Neural cell (in vitro differentiated cells): ENCODE results near the gene SLAMF9. TPM values are rescaled to one million over a fixed set of nuclear protein-coding genes. Genes with fewer than 3 reads are reported as not detected.

ENCODE experiments used
- H2AFZ ChIP-seq: fragments of 200-600, 300-800 bp; sonication (generic), shearing (Covaris generic); 2 replicates; pipeline ENCODE4 v1.6.0; 2014; ENCODE audit warnings: low read depth, mild to moderate bottlenecking, antibody characterized with exemption, low read length, moderate library complexity
- H3F3A ChIP-seq: fragments of 200-600 bp; shearing (Covaris generic); 2 replicates; pipeline ENCODE4 v1.6.1; 2016; ENCODE audit warnings: mild to moderate bottlenecking, moderate library complexity, mixed read lengths, antibody characterized with exemption, low read length; ENCODE audit not compliant: insufficient read depth, poor library complexity, severe bottlenecking
- H3K27ac ChIP-seq: fragments of 200-600, 300-800 bp; sonication (generic), shearing (Covaris generic); 2 replicates; pipeline ENCODE4 v1.5.1; 2014; ENCODE audit warnings: mild to moderate bottlenecking, low read length, moderate library complexity
- H3K27me3 ChIP-seq: fragments of 300-800, 200-600 bp; sonication (generic), shearing (Covaris generic); 2 replicates; pipeline ENCODE4 v1.6.0; 2014; ENCODE audit warnings: mild to moderate bottlenecking, low read depth, low read length, moderate library complexity; ENCODE audit not compliant: insufficient read depth
- H3K36me3 ChIP-seq: fragments of 300-800, 200-600 bp; sonication (generic), shearing (Covaris generic); 2 replicates; pipeline ENCODE4 v1.5.1; 2014; ENCODE audit warnings: mild to moderate bottlenecking, antibody characterized with exemption, low read length, moderate library complexity; ENCODE audit not compliant: insufficient read depth
- H3K4me2 ChIP-seq: fragments of 300-800, 200-600 bp; sonication (generic), shearing (Covaris generic); 2 replicates; pipeline ENCODE4 v1.6.0; 2014; ENCODE audit warnings: mild to moderate bottlenecking, low read length
- H3K4me3 ChIP-seq: fragments of 300-800, 200-600 bp; sonication (generic), shearing (Covaris generic); 2 replicates; pipeline ENCODE4 v1.5.1; 2014; ENCODE audit warnings: mild to moderate bottlenecking, low read length, moderate library complexity
- H3K79me2 ChIP-seq: fragments of 200-600 bp; shearing (Covaris generic); replicated peaks from 2 replicates; pipeline ENCODE4 v1.6.0; 2014; ENCODE audit warnings: mild to moderate bottlenecking, low read length, moderate library complexity; ENCODE audit not compliant: insufficient read depth
- H3K9ac ChIP-seq: fragments of 300-800, 200-600 bp; sonication (generic), shearing (Covaris generic); 2 replicates; pipeline ENCODE4 v1.6.1; 2016; ENCODE audit warnings: mild to moderate bottlenecking, low read length, mixed read lengths
- H3K9me2 ChIP-seq: fragments of 200-600 bp; shearing (Covaris generic); 2 replicates; pipeline ENCODE4 v1.6.1; 2016; ENCODE audit warnings: mild to moderate bottlenecking, low read length, mixed read lengths; ENCODE audit not compliant: insufficient read depth
- H3K9me3 ChIP-seq: fragments of 200-600, 300-800 bp; sonication (generic), shearing (Covaris generic); 2 replicates; pipeline ENCODE4 v1.6.1; 2016; ENCODE audit warnings: mild to moderate bottlenecking, mixed run types, low read length, moderate library complexity, mixed read lengths
- H4K20me1 ChIP-seq: fragments of 200-600 bp; shearing (Covaris generic); 2 replicates; pipeline ENCODE4 v1.6.1; 2016; ENCODE audit warnings: mild to moderate bottlenecking, mixed run types; ENCODE audit not compliant: insufficient read depth
- EP300 ChIP-seq: fragments of 450-650 bp; conservative IDR thresholded peaks from 2 replicates; pipeline ENCODE4 v1.6.1; 2014; ENCODE audit warnings: antibody characterized with exemption, mild to moderate bottlenecking, moderate library complexity; ENCODE audit not compliant: poor library complexity, severe bottlenecking
- EZH2 ChIP-seq: fragments of 200-600, 300-800 bp; shearing (Covaris generic), sonication (generic); IDR thresholded peaks from 2 replicates; pipeline ENCODE4 v1.6.1; 2014; ENCODE audit warnings: antibody characterized with exemption, low read length, borderline replicate concordance, mild to moderate bottlenecking; ENCODE audit not compliant: insufficient read depth, poor library complexity, severe bottlenecking
- MXI1 ChIP-seq: fragments of 450-650 bp; conservative IDR thresholded peaks from 2 replicates; pipeline ENCODE4 v1.6.1; 2014; ENCODE audit warnings: antibody characterized with exemption, mild to moderate bottlenecking; ENCODE audit not compliant: poor library complexity, severe bottlenecking
- POLR2AphosphoS5 ChIP-seq: IDR thresholded peaks from 2 replicates; pipeline ENCODE4 v1.6.1; 2012
- RAD21 ChIP-seq: fragments of 450-650 bp; conservative IDR thresholded peaks from 2 replicates; pipeline ENCODE4 v1.6.1; 2014; ENCODE audit warnings: antibody characterized with exemption, mild to moderate bottlenecking, moderate library complexity
- SMC3 ChIP-seq: fragments of 450-650 bp; conservative IDR thresholded peaks from 2 replicates; pipeline ENCODE4 v1.6.1; 2014; ENCODE audit warnings: antibody characterized with exemption, mild to moderate bottlenecking, moderate library complexity; ENCODE audit not compliant: poor library complexity
- TAF1 ChIP-seq: IDR thresholded peaks from 2 replicates; pipeline ENCODE4 v1.6.1; 2012; ENCODE audit warnings: low read depth
- polyA plus RNA-seq: library from polyadenylated mRNA; depleted of rRNA; stranded (reverse); fragments of >200 nt; gene quantifications from 2 replicates; pipeline ENCODE4 v1.2.3, GENCODE V29; 2014
- TF ChIP-seq, protein P1 (sequence below): fragments of 450-650 bp; IDR thresholded peaks from 2 replicates; pipeline ENCODE4 v1.5.1; 2014; ENCODE audit warnings: antibody characterized with exemption, mild to moderate bottlenecking, moderate library complexity; ENCODE audit not compliant: poor library complexity, severe bottlenecking
- TF ChIP-seq, protein P2 (sequence below): IDR thresholded peaks from 2 replicates; pipeline ENCODE4 v1.6.1; 2012; ENCODE audit warnings: borderline replicate concordance

SLAMF9 gene
- polyA plus RNA-seq, 1 donor from 2014 or later: not detected

DNA sequence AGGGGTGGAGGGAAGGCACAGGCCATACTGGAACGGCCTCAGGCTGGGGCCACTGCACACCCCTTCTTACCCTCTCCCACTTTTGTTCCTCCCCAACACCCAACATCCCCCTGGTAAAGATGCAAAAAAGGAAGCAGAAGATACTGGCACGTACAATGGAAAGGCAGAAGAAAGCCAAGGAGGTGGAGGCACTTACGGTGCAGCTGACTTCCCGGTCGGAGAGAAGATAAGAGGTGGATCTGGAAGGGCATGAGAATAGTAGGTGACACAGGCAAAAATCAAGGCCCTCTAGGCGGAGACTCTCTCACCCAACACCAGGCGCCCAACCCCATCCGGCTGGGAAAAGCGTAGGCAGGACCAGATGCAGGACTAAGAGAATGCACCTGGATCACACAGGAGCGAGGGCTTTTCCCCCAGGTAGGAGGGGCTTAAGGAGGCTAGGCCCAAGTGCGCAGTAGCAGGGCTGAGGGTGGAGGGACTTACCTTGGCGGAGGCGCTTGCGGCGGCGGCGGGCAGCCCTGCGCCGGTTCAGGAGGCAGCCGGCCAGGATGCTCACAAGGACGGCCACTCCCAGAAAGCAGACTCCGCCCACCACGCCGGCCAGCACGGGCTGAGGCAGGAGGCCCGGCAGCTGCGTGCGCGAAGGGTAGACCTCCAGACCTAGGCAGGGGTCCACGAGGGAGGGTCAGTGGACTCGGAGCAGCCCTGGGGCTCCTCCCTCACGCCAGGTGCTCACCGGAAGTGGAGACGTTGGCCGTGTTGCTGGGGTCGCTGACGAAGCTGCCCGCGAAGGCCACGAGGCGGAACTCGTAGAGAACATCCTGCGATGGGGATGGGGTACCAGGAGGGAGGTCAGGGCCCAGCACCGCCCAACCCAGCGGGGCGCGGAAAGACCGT lies 24.6 kb downstream of the SLAMF9 start:
- Histone ChIP-seq H3K79me2 (no peaks in the 10 kb centered on the region), H3K9ac (no peak overlapping the region), H3F3A (no peaks in the 10 kb centered on the region), H3K9me3 (no peaks in the 10 kb centered on the region), H3K36me3 (no peaks in the 10 kb centered on the region), H3K4me2 (no peak overlapping the region), H3K27ac (no peak overlapping the region), H2AFZ (no peak overlapping the region), H4K20me1 (no peaks in the 10 kb centered on the region), H3K9me2 (no peaks in the 10 kb centered on the region), H3K27me3 (peaks cover 17% of the 10 kb centered on the region), H3K4me3 (no peak overlapping the region)
- TF ChIP-seq SMC3: no peak
- TF ChIP-seq, protein P1, sequence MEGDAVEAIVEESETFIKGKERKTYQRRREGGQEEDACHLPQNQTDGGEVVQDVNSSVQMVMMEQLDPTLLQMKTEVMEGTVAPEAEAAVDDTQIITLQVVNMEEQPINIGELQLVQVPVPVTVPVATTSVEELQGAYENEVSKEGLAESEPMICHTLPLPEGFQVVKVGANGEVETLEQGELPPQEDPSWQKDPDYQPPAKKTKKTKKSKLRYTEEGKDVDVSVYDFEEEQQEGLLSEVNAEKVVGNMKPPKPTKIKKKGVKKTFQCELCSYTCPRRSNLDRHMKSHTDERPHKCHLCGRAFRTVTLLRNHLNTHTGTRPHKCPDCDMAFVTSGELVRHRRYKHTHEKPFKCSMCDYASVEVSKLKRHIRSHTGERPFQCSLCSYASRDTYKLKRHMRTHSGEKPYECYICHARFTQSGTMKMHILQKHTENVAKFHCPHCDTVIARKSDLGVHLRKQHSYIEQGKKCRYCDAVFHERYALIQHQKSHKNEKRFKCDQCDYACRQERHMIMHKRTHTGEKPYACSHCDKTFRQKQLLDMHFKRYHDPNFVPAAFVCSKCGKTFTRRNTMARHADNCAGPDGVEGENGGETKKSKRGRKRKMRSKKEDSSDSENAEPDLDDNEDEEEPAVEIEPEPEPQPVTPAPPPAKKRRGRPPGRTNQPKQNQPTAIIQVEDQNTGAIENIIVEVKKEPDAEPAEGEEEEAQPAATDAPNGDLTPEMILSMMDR: no peak
- TF ChIP-seq, protein P2, sequence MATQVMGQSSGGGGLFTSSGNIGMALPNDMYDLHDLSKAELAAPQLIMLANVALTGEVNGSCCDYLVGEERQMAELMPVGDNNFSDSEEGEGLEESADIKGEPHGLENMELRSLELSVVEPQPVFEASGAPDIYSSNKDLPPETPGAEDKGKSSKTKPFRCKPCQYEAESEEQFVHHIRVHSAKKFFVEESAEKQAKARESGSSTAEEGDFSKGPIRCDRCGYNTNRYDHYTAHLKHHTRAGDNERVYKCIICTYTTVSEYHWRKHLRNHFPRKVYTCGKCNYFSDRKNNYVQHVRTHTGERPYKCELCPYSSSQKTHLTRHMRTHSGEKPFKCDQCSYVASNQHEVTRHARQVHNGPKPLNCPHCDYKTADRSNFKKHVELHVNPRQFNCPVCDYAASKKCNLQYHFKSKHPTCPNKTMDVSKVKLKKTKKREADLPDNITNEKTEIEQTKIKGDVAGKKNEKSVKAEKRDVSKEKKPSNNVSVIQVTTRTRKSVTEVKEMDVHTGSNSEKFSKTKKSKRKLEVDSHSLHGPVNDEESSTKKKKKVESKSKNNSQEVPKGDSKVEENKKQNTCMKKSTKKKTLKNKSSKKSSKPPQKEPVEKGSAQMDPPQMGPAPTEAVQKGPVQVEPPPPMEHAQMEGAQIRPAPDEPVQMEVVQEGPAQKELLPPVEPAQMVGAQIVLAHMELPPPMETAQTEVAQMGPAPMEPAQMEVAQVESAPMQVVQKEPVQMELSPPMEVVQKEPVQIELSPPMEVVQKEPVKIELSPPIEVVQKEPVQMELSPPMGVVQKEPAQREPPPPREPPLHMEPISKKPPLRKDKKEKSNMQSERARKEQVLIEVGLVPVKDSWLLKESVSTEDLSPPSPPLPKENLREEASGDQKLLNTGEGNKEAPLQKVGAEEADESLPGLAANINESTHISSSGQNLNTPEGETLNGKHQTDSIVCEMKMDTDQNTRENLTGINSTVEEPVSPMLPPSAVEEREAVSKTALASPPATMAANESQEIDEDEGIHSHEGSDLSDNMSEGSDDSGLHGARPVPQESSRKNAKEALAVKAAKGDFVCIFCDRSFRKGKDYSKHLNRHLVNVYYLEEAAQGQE: no peak
- no peak for TF ChIP-seq TAF1
- TF ChIP-seq POLR2AphosphoS5: no peak
- TF ChIP-seq MXI1: no peak
- no peak for TF ChIP-seq EP300
- no peak for TF ChIP-seq EZH2
- TF ChIP-seq RAD21: no peak

GRCh38 chr1:159928491-159929050 lies 25.5 kb downstream of the SLAMF9 start:
- H3K79me2 ChIP-seq: no peaks in the 10 kb centered on the region
- H3K27ac ChIP-seq: no peak overlapping the region
- H3K4me2 ChIP-seq: no peak overlapping the region
- no peak overlapping the region for H2AFZ ChIP-seq
- peaks cover 21% of the 10 kb centered on the region for H3K27me3 ChIP-seq
- H3K9me2 ChIP-seq: no peaks in the 10 kb centered on the region
- no peak overlapping the region for H3K4me3 ChIP-seq
- no peaks in the 10 kb centered on the region for H3K9me3 ChIP-seq
- no peaks in the 10 kb centered on the region for H4K20me1 ChIP-seq
- no peak overlapping the region for H3K9ac ChIP-seq
- H3F3A ChIP-seq: no peaks in the 10 kb centered on the region
- no peaks in the 10 kb centered on the region for H3K36me3 ChIP-seq
- TF ChIP-seq EZH2 (no peak), SMC3 (no peak), EP300 (no peak), TAF1 (no peak), POLR2AphosphoS5 (no peak), RAD21 (no peak), MXI1 (no peak)
- TF ChIP-seq, protein P1: no peak
- TF ChIP-seq, protein P2: no peak
